ENCODE data around the gene LZTFL1.

GRCh38 chr3:45817831-45818522 lies 23.9 kb downstream of the LZTFL1 start:
- no peak for TF ChIP-seq CTCF (IDR thresholded peaks at IDR 0.05)
- TF ChIP-seq POLR2A (IDR thresholded peaks at IDR 0.05): no peak
